IPS-20b (cell line): Measurements from ENCODE around the gene PEX6.
"Not testable (repeated sequence)": the region's sequence is repeated elsewhere in the genome, so short reads cannot be mapped to it uniquely, and the experiment has no call there.

Source experiments
- H3K27ac ChIP-seq: one replicate; pipeline ENCODE4 v1.5.1; 2013; ENCODE audit warnings: low read length
- H3K27me3 ChIP-seq: 2 replicates; pipeline ENCODE4 v1.6.1; 2013; ENCODE audit warnings: mild to moderate bottlenecking, low read length, inconsistent platforms; ENCODE audit not compliant: insufficient read depth
- H3K36me3 ChIP-seq: 2 replicates; pipeline ENCODE4 v1.6.1; 2013; ENCODE audit warnings: low read depth, mild to moderate bottlenecking, inconsistent platforms, low read length, moderate library complexity; ENCODE audit not compliant: insufficient read depth
- H3K4me1 ChIP-seq: 2 replicates; pipeline ENCODE4 v1.6.1; 2013; ENCODE audit warnings: mild to moderate bottlenecking, control low read depth, inconsistent platforms, low read length, moderate library complexity; ENCODE audit not compliant: insufficient read depth
- H3K4me3 ChIP-seq: 2 replicates; pipeline ENCODE4 v1.5.1; 2013; ENCODE audit warnings: mild to moderate bottlenecking, low read length, inconsistent platforms
- H3K9ac ChIP-seq: 2 replicates; pipeline ENCODE4 v1.6.1; 2013; ENCODE audit warnings: low read depth, mild to moderate bottlenecking, inconsistent platforms, low read length, moderate library complexity
- H3K9me3 ChIP-seq: 2 replicates; pipeline ENCODE4 v1.6.1; 2013; ENCODE audit warnings: mild to moderate bottlenecking, low read depth, low read length, inconsistent platforms; ENCODE audit not compliant: insufficient read depth

PEX6 gene

DNA sequence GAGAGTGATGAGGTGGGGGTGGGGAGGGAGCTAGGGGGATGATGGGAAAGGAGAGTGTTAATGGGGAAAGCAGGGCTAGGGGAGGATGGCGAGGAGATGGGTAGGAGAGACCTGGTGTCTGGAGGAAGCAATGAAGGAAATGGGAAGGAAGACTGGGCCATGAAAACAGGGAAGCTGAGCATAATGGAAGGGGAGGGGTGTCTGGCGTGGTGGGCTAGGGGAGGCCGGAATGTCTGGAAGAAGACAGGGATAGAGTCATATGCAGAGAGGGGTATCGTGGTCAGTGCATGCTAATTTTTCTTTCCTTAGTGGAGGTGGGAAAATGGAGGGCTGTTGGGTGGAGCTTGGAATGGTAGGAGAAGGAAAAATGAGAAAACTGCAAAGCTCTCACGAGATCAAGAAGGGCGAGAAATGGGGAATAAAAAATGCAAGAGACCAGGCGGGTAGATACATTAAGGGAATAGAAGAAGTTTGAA lies 35.5 kb upstream of the PEX6 start:
- Histone ChIP-seq H3K9ac (peak overlapping the region; percentile 91), H3K4me1 (peaks cover 15% of the 10 kb centered on the region; the same call in 1 of the 2 replicates), H3K27me3 (no peaks in the 10 kb centered on the region), H3K9me3 (no peaks in the 10 kb centered on the region), H3K36me3 (peaks cover 58% of the 10 kb centered on the region), H3K27ac (peak overlapping the region; percentile 64), H3K4me3 (peak overlapping the region; percentile 99)

GRCh38 chr6:43013843-43014433 lies 35.0 kb upstream of the PEX6 start, which contains the start of the genes KLHDC3 and MEA1:
TSS of gene KLHDC3 (plus strand) at chr6:43014249. CDS start at chr6:43017193, 2,944 bp downstream.
TSS of gene MEA1 (minus strand) at chr6:43013946. CDS start at chr6:43013813, 133 bp downstream.
- H3K36me3 ChIP-seq = peaks cover 58% of the 10 kb centered on the region
- peak within 1 kb of the TSS; percentile 91 for H3K9ac ChIP-seq
- peak within 1 kb of the TSS; percentile 64 for H3K27ac ChIP-seq
- H3K4me3 ChIP-seq = peak within 1 kb of the TSS; percentile 99
- peaks cover 15% of the 10 kb centered on the region; the same call in 1 of the 2 replicates for H3K4me1 ChIP-seq
- H3K27me3 ChIP-seq = no peaks in the 10 kb centered on the region
- H3K9me3 ChIP-seq = no peaks in the 10 kb centered on the region

DNA sequence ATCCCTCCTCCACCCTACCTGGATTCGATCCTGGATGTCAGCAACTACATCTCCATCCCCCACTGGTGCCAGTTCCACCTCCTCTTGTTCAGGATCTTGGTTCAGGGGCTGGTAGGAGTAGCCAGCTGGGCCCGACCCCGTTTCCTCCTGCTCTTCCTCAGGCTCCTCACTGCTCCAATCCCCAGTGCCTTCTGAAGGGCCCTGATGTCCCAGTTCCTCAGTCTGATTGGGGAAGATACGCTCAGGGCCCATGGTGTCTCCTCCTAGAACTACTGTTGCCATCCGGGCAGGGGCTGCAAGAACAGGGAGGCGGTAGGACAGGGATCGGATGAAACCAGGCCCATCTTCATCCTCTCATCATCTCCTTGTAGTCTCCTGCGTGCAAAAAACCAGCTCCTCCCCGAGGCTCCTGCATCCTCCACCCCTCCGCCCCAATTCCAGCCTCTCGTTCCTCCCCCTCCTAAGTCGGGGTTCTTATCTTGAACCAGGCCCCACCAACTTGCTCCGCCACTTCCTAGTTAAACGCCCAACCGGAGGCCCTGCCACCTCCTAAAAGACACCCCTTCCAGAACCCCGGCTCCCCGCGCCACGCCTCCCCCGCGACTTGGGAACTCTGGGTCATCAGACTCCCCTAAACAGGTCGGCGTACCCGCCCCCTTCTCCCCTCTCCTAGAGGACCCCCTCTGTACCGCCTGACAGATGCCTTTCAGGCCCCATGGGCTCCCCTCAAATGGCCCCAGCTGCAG lies 34.3 kb upstream of the PEX6 start:
- Histone ChIP-seq H3K27ac (no peak overlapping the region), H3K9me3 (no peaks in the 10 kb centered on the region), H3K4me1 (peaks cover 15% of the 10 kb centered on the region; the same call in 1 of the 2 replicates)

DNA sequence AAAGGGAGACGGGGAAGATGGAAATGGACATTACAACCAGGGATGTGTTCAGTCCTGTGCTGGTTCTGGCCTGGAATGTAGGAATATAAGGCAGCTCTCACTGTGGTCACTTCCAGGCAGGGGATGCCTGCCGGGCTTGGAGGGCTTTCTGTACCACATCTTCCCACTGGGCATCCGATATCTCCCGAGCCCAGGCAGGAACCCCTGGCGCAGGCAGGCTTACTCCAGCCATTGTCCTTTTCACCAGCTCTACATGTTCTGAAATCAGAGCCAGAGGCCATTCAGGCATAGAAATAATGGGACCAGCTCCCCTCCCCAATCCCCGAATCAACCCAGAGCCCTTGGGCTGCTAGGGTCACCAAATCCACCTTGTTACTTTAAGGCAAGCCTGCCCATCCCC lies 33.4 kb upstream of the PEX6 start:
- peaks cover 15% of the 10 kb centered on the region; the same call in 1 of the 2 replicates for H3K4me1 ChIP-seq
- H3K9ac ChIP-seq = peak overlapping the region; percentile 91
- no peaks in the 10 kb centered on the region for H3K27me3 ChIP-seq
- no peak overlapping the region for H3K27ac ChIP-seq
- no peaks in the 10 kb centered on the region for H3K9me3 ChIP-seq
- peak overlapping the region; percentile 99 for H3K4me3 ChIP-seq
- H3K36me3 ChIP-seq = peaks cover 58% of the 10 kb centered on the region

More for the DNA sequence above, 34.3 kb upstream of the PEX6 start:
- Histone ChIP-seq H3K9ac (peak overlapping the region; percentile 91), H3K27me3 (no peaks in the 10 kb centered on the region), H3K36me3 (peaks cover 58% of the 10 kb centered on the region), H3K4me3 (peak overlapping the region; percentile 99)

DNA sequence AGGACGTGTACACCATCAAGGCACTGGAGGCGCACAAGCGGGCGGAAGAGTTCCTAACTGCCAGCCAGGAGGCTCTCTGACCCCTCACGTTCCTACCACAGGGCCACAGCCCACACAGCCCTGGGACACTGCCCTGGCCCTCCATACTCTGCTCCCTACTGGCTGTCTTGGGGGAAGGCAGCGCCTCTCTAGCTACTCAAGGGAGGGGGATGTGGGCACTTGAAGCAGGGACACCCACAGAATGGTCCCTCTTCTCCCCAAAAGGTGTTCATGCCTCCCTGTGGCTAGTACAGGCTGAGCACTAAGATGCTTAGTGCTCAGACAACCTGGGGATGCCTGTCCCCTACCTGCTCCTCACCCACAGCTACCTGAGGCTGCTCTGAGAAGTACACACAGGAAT lies 32.2 kb upstream of the PEX6 start:
- Histone ChIP-seq H3K27me3 (no peaks in the 10 kb centered on the region), H3K4me1 (peaks cover 15% of the 10 kb centered on the region; the same call in 1 of the 2 replicates), H3K36me3 (peaks cover 63% of the 10 kb centered on the region), H3K9ac (no peak overlapping the region), H3K9me3 (no peaks in the 10 kb centered on the region), H3K4me3 (no peak overlapping the region), H3K27ac (no peak overlapping the region)

- no peak overlapping the region for H3K4me3 ChIP-seq
- H3K9ac ChIP-seq = no peak overlapping the region
- H3K4me1 ChIP-seq = peaks cover 10% of the 10 kb centered on the region; the same call in 1 of the 2 replicates
- peaks cover 70% of the 10 kb centered on the region for H3K36me3 ChIP-seq
- H3K27ac ChIP-seq = no peak overlapping the region
- no peaks in the 10 kb centered on the region for H3K9me3 ChIP-seq
- no peaks in the 10 kb centered on the region for H3K27me3 ChIP-seq
Observed at GRCh38 chr6:43009124-43009523, 30.1 kb upstream of the PEX6 start.

DNA sequence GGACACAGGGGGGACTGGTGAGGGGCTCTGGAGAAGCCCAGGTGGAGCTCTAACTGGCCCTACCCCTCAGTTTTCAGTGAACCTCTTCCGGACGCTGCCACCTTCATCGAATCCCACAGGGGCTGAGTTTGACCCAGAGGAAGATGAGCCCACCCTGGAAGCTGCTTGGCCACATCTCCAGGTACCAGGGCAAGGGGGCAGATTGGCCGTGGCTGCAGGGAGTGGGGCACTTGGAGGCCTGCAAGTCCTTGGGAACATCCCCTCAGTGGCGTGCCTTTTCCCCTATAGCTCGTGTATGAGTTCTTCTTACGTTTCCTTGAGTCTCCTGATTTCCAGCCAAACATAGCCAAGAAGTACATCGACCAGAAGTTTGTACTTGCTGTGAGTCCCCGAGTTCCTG lies 28.1 kb upstream of the PEX6 start:
- no peak overlapping the region for H3K9ac ChIP-seq
- H3K4me1 ChIP-seq = peaks cover 1% of the 10 kb centered on the region; the same call in 1 of the 2 replicates
- no peaks in the 10 kb centered on the region for H3K27me3 ChIP-seq
- no peaks in the 10 kb centered on the region for H3K9me3 ChIP-seq
- no peak overlapping the region for H3K4me3 ChIP-seq
- H3K27ac ChIP-seq = no peak overlapping the region
- H3K36me3 ChIP-seq = peaks cover 64% of the 10 kb centered on the region

DNA sequence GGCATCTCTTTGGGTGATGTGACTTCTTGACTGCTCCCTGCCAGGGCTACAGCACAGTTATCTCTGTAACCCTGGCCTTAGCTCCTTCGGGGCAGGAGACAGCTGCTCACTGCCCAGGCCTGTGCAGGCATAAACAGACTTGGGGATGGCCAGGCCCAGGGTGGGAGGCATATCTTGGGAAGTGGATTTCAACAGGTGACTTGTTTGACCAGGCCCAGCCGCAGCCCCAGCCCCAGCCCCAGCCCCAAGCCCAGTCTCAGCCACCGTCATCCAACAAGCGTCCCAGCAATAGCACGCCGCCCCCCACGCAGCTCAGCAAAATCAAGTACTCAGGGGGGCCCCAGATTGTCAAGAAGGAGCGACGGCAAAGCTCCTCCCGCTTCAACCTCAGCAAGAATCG lies 27.3 kb upstream of the PEX6 start:
- no peak overlapping the region for H3K9ac ChIP-seq
- no peaks in the 10 kb centered on the region for H3K27me3 ChIP-seq
- no peaks in the 10 kb centered on the region for H3K9me3 ChIP-seq
- no peak overlapping the region for H3K27ac ChIP-seq
- no peaks in the 10 kb centered on the region for H3K4me1 ChIP-seq
- no peak overlapping the region for H3K4me3 ChIP-seq
- H3K36me3 ChIP-seq = peaks cover 55% of the 10 kb centered on the region

DNA sequence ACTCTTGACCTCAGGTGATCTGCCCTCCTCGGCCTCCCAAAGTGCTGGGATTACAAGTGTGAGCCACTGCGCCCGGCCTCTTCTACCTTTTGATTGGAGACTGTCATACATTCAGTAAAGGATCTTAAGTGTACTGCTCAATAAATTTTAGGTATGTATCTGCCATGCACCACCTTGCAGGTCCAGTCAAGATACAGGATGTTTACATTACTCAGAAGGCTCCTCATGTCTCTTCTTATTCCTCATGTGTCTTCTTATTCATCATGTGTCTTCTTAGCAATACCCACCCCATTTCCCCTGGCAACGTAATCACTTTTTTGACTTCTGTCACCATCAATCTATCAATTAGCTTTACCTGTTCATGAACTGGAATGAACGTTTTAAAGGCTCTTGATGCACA lies 26.9 kb upstream of the PEX6 start:
- H3K27ac ChIP-seq = no peak overlapping the region
- H3K4me1 ChIP-seq = no peaks in the 10 kb centered on the region
- H3K9ac ChIP-seq = no peak overlapping the region
- H3K4me3 ChIP-seq = no peak overlapping the region
- H3K27me3 ChIP-seq = no peaks in the 10 kb centered on the region
- peaks cover 51% of the 10 kb centered on the region for H3K36me3 ChIP-seq
- H3K9me3 ChIP-seq = no peaks in the 10 kb centered on the region

GRCh38 chr6:43001843-43002242 lies 22.9 kb upstream of the PEX6 start:
- Histone ChIP-seq H3K9me3 (no peaks in the 10 kb centered on the region), H3K27ac (no peak overlapping the region), H3K9ac (no peak overlapping the region), H3K4me1 (no peaks in the 10 kb centered on the region), H3K4me3 (no peak overlapping the region), H3K36me3 (peaks cover 11% of the 10 kb centered on the region; the same call in 1 of the 2 replicates), H3K27me3 (no peaks in the 10 kb centered on the region)

DNA sequence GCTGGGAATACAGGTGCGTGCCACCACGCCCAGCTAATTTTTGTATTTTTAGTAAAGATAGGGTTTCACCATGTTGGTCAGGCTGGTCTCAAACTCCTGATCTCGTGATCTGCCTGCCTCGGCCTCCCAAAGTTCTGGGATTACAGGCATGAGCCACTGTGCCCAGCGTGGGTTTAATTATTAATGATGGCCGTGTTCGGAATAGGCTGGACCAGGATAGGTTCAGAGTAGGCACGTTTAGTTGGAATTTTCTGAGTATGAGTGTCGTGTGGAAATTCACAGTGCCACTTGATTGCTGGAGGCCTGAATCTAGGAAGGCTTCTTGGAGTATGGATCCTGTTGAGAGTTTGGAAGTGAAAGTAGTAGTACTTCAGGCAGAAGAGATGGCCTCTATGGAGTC lies 19.2 kb upstream of the PEX6 start:
- H3K27me3 ChIP-seq, H3K9me3 ChIP-seq, H3K36me3 ChIP-seq, H3K27ac ChIP-seq, H3K4me1 ChIP-seq, H3K9ac ChIP-seq, H3K4me3 ChIP-seq: not testable (repeated sequence)

GRCh38 chr6:42996513-42996912 lies 17.5 kb upstream of the PEX6 start:
- no peaks in the 10 kb centered on the region for H3K36me3 ChIP-seq
- no peaks in the 10 kb centered on the region for H3K9me3 ChIP-seq
- H3K4me1 ChIP-seq = no peaks in the 10 kb centered on the region
- no peaks in the 10 kb centered on the region for H3K27me3 ChIP-seq
- H3K4me3 ChIP-seq = no peak overlapping the region
- no peak overlapping the region for H3K27ac ChIP-seq
- H3K9ac ChIP-seq = no peak overlapping the region
